ENCODE results near the gene EIF6.

DNA sequence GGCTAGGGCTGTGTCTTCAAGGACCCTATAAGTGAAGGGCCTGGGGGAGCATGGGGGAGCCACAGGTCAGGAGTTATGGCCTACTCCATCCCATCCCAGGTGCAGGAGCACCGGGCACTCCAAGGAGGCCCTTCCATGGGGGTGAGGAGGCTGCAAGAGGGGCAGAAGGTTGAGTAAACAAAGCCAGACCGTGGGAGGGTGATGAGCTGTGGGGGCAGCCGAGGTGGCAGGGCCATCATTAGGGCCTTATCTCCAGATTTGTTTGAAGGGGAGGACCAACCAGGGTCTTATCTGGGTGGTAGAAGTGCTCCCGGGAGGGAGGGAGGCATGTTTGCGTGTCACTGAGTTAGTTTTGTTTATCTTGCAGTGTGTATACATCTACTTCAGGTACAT is 9.7 kb upstream of the EIF6 start:
- TF ChIP-seq, protein P1, sequence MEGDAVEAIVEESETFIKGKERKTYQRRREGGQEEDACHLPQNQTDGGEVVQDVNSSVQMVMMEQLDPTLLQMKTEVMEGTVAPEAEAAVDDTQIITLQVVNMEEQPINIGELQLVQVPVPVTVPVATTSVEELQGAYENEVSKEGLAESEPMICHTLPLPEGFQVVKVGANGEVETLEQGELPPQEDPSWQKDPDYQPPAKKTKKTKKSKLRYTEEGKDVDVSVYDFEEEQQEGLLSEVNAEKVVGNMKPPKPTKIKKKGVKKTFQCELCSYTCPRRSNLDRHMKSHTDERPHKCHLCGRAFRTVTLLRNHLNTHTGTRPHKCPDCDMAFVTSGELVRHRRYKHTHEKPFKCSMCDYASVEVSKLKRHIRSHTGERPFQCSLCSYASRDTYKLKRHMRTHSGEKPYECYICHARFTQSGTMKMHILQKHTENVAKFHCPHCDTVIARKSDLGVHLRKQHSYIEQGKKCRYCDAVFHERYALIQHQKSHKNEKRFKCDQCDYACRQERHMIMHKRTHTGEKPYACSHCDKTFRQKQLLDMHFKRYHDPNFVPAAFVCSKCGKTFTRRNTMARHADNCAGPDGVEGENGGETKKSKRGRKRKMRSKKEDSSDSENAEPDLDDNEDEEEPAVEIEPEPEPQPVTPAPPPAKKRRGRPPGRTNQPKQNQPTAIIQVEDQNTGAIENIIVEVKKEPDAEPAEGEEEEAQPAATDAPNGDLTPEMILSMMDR (IDR thresholded peaks at IDR 0.05): no peak
- TF ChIP-seq POLR2A (IDR thresholded peaks at IDR 0.05): no peak
